ENCODE results near the gene ADM.

- TF ChIP-seq, protein P1, sequence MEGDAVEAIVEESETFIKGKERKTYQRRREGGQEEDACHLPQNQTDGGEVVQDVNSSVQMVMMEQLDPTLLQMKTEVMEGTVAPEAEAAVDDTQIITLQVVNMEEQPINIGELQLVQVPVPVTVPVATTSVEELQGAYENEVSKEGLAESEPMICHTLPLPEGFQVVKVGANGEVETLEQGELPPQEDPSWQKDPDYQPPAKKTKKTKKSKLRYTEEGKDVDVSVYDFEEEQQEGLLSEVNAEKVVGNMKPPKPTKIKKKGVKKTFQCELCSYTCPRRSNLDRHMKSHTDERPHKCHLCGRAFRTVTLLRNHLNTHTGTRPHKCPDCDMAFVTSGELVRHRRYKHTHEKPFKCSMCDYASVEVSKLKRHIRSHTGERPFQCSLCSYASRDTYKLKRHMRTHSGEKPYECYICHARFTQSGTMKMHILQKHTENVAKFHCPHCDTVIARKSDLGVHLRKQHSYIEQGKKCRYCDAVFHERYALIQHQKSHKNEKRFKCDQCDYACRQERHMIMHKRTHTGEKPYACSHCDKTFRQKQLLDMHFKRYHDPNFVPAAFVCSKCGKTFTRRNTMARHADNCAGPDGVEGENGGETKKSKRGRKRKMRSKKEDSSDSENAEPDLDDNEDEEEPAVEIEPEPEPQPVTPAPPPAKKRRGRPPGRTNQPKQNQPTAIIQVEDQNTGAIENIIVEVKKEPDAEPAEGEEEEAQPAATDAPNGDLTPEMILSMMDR (IDR thresholded peaks at IDR 0.05; ENCODE audit: extremely low read depth in 1 of 2, insufficient read depth in 1 of 2, low read depth in 1 of 2, low read length in 2 of 2): no peak
- TF ChIP-seq POLR2A (IDR thresholded peaks at IDR 0.05; ENCODE audit: low read depth, low read length): no peak
Measured at GRCh38 chr11:10295064-10295901, 9.6 kb upstream of the ADM start.

Data from endothelial cell of umbilical vein (primary cell).